ACC112 (cell line): ENCODE results near the gene DENND6B.

Experiments
- H2AFZ ChIP-seq: fragments of 200-600 bp; sonication (generic); one replicate; pipeline ENCODE4 v1.6.0; 2017; ENCODE audit warnings: antibody characterized with exemption, low read length; ENCODE audit not compliant: unreplicated experiment
- H3K27ac ChIP-seq: fragments of 200-600 bp; sonication (generic); 2 replicates; pipeline ENCODE4 v1.5.1; 2014; ENCODE audit warnings: low read depth, mild to moderate bottlenecking, antibody characterized with exemption, low read length, moderate library complexity
- H3K27me3 ChIP-seq: fragments of 200-600 bp; sonication (generic); 2 replicates; pipeline ENCODE4 v1.6.1; 2014; ENCODE audit warnings: mild to moderate bottlenecking, antibody characterized with exemption, low read length, moderate library complexity, mixed read lengths; ENCODE audit not compliant: insufficient read depth
- H3K36me3 ChIP-seq: fragments of 200-600 bp; sonication (generic); 2 replicates; pipeline ENCODE4 v1.6.1; 2016; ENCODE audit warnings: mild to moderate bottlenecking, antibody characterized with exemption, low read length, moderate library complexity, mixed read lengths; ENCODE audit not compliant: insufficient read depth
- H3K4me1 ChIP-seq: fragments of 200-600 bp; sonication (generic); one replicate; pipeline ENCODE4 v1.6.1; 2016; ENCODE audit warnings: low read length, mixed read lengths; ENCODE audit not compliant: insufficient read depth, unreplicated experiment, control insufficient read depth
- H3K4me3 ChIP-seq: fragments of 200-600 bp; sonication (generic); 2 replicates; pipeline ENCODE4 v1.5.1; 2014; ENCODE audit warnings: mild to moderate bottlenecking, low read depth, low read length
- H3K79me2 ChIP-seq: fragments of 200-600 bp; sonication (generic); one replicate; pipeline ENCODE4 v1.6.0; 2016; ENCODE audit warnings: low read length; ENCODE audit not compliant: control insufficient read depth, unreplicated experiment, insufficient read depth

DENND6B gene

GRCh38 chr22:50268655-50269113, 58.1 kb downstream of the DENND6B start:
- Histone ChIP-seq H3K36me3 (no peaks in the 10 kb centered on the region), H3K79me2 (no peaks in the 10 kb centered on the region), H3K4me1 (peaks cover 20% of the 10 kb centered on the region), H3K27ac (no peak overlapping the region), H3K27me3 (no peaks in the 10 kb centered on the region), H3K4me3 (no peak overlapping the region; the same call in 1 of the 2 replicates), H2AFZ (no peak overlapping the region)

GRCh38 chr22:50267591-50268390, 59.0 kb downstream of the DENND6B start:
- Histone ChIP-seq H3K79me2 (no peaks in the 10 kb centered on the region), H3K36me3 (no peaks in the 10 kb centered on the region), H2AFZ (no peak overlapping the region), H3K4me3 (peak overlapping the region; percentile 57), H3K4me1 (peaks cover 25% of the 10 kb centered on the region), H3K27me3 (no peaks in the 10 kb centered on the region), H3K27ac (no peak overlapping the region)

- Histone ChIP-seq H3K79me2 (no peaks in the 10 kb centered on the region), H3K27ac (no peak overlapping the region), H3K4me3 (no peak overlapping the region), H2AFZ (no peak overlapping the region), H3K27me3 (no peaks in the 10 kb centered on the region), H3K4me1 (peaks cover 33% of the 10 kb centered on the region), H3K36me3 (no peaks in the 10 kb centered on the region)
These were observed 59.8 kb downstream of the DENND6B start for GRCh38 chr22:50266994-50267393.

GRCh38 chr22:50264946-50265669, 61.7 kb downstream of the DENND6B start:
- Histone ChIP-seq H3K4me3 (no peak overlapping the region), H3K27ac (no peak overlapping the region), H3K27me3 (no peaks in the 10 kb centered on the region), H3K79me2 (peaks cover under 1% of the 10 kb centered on the region), H2AFZ (no peak overlapping the region), H3K36me3 (no peaks in the 10 kb centered on the region), H3K4me1 (peaks cover 27% of the 10 kb centered on the region)

GRCh38 chr22:50264104-50264745, 62.6 kb downstream of the DENND6B start:
- Histone ChIP-seq H3K4me1 (peaks cover 27% of the 10 kb centered on the region), H3K27me3 (no peaks in the 10 kb centered on the region), H2AFZ (no peak overlapping the region), H3K36me3 (no peaks in the 10 kb centered on the region), H3K27ac (no peak overlapping the region), H3K4me3 (no peak overlapping the region), H3K79me2 (peaks cover 4% of the 10 kb centered on the region)

GRCh38 chr22:50262973-50263617, 63.7 kb downstream of the DENND6B start:
- H3K4me1 ChIP-seq = peaks cover 16% of the 10 kb centered on the region
- H3K4me3 ChIP-seq = no peak overlapping the region
- H3K27ac ChIP-seq = no peak overlapping the region
- no peak overlapping the region for H2AFZ ChIP-seq
- peaks cover 10% of the 10 kb centered on the region for H3K79me2 ChIP-seq
- H3K36me3 ChIP-seq = no peaks in the 10 kb centered on the region
- H3K27me3 ChIP-seq = no peaks in the 10 kb centered on the region

- Histone ChIP-seq H3K27me3 (no peaks in the 10 kb centered on the region), H3K4me1 (peaks cover 14% of the 10 kb centered on the region), H3K4me3 (no peak overlapping the region), H2AFZ (no peak overlapping the region), H3K27ac (no peak overlapping the region), H3K36me3 (no peaks in the 10 kb centered on the region), H3K79me2 (peaks cover 10% of the 10 kb centered on the region)
These were observed 64.3 kb downstream of the DENND6B start for GRCh38 chr22:50262460-50262911.

- Histone ChIP-seq H3K27ac (peak within 1 kb of the TSS; percentile 22; the same call in 1 of the 2 replicates), H3K4me3 (peak within 1 kb of the TSS; percentile 80), H3K27me3 (no peaks in the 10 kb centered on the region), H3K79me2 (peaks cover 10% of the 10 kb centered on the region), H3K4me1 (peaks cover 14% of the 10 kb centered on the region), H3K36me3 (no peaks in the 10 kb centered on the region), H2AFZ (no peak within 1 kb of the TSS)
These were observed 65.0 kb downstream of the DENND6B start, which contains the start of gene MAPK12 for GRCh38 chr22:50261615-50262459. Gene MAPK12 (minus strand): TSS chr22:50261683. CDS start chr22:50261509, 174 bp downstream.

GRCh38 chr22:50260801-50261614, 65.8 kb downstream of the DENND6B start:
- Histone ChIP-seq H3K27ac (peak overlapping the region; percentile 22; the same call in 1 of the 2 replicates), H3K36me3 (no peaks in the 10 kb centered on the region), H2AFZ (no peak overlapping the region), H3K4me1 (peaks cover 14% of the 10 kb centered on the region), H3K79me2 (peaks cover 10% of the 10 kb centered on the region), H3K4me3 (peak overlapping the region; percentile 80), H3K27me3 (no peaks in the 10 kb centered on the region)
